Osteoblast (primary cell): Measurements from ENCODE around the gene GALNT3. TPM values are rescaled to one million over a fixed set of nuclear protein-coding genes. Genes with fewer than 3 reads are reported as not detected.

Experiments used
- DNase-seq: peaks from one replicate; pipeline ENCODE4 v3.0.0; 2011; ENCODE audit warnings: low spot score, mixed read lengths; ENCODE audit not compliant: insufficient read length; ENCODE audit errors: missing footprints
- H2AFZ ChIP-seq: 2 replicates; pipeline ENCODE4 v1.6.0; 2011; ENCODE audit warnings: mild to moderate bottlenecking, low read length
- H3K27ac ChIP-seq: 2 replicates; pipeline ENCODE4 v1.5.1; 2011; ENCODE audit warnings: mild to moderate bottlenecking, low read depth, low read length, moderate library complexity
- H3K27me3 ChIP-seq: 2 replicates; pipeline ENCODE4 v1.6.0; 2012; ENCODE audit warnings: mild to moderate bottlenecking, control low read depth, inconsistent platforms, low read length, moderate library complexity; ENCODE audit not compliant: insufficient read depth
- H3K36me3 ChIP-seq: 2 replicates; pipeline ENCODE4 v1.5.1; 2011; ENCODE audit warnings: mild to moderate bottlenecking, low read length, control low read depth, moderate library complexity; ENCODE audit not compliant: insufficient read depth
- H3K4me1 ChIP-seq: 2 replicates; pipeline ENCODE4 v1.5.1; 2011; ENCODE audit warnings: mild to moderate bottlenecking, low read length, control low read depth, moderate library complexity; ENCODE audit not compliant: insufficient read depth
- H3K4me2 ChIP-seq: 2 replicates; pipeline ENCODE4 v1.6.0; 2011; ENCODE audit warnings: mild to moderate bottlenecking, low read length; ENCODE audit not compliant: insufficient read depth
- H3K4me3 ChIP-seq: fragments of 200-600 bp; sonication (generic); 3 replicates; pipeline ENCODE4 v1.5.1; 2012; ENCODE audit warnings: mild to moderate bottlenecking, low read length, inconsistent platforms; ENCODE audit not compliant: insufficient read depth
- H3K79me2 ChIP-seq: 2 replicates; pipeline ENCODE4 v1.6.0; 2012; ENCODE audit warnings: mild to moderate bottlenecking, low read length, control low read depth, inconsistent platforms; ENCODE audit not compliant: insufficient read depth
- H3K9me3 ChIP-seq: 2 replicates; pipeline ENCODE4 v1.5.1; 2011; ENCODE audit warnings: low read depth, low read length, control low read depth
- H4K20me1 ChIP-seq: 2 replicates; pipeline ENCODE4 v1.6.0; 2012; ENCODE audit warnings: mild to moderate bottlenecking, low read length, control low read depth; ENCODE audit not compliant: insufficient read depth
- total RNA-seq: library from RNA; depleted of rRNA; stranded (reverse); fragments of >200 nt; gene quantifications from 2 replicates; pipeline ENCODE4 v1.2.3, GENCODE V29; 2012
- TF ChIP-seq, protein P1 (sequence below): IDR thresholded peaks from 2 replicates; pipeline ENCODE4 v1.5.1; 2011; ENCODE audit warnings: mild to moderate bottlenecking, low read depth, low read length, moderate library complexity; ENCODE audit errors: extremely low read depth

GALNT3 gene
- total RNA-seq, 1 donor = 11.2 TPM

DNA sequence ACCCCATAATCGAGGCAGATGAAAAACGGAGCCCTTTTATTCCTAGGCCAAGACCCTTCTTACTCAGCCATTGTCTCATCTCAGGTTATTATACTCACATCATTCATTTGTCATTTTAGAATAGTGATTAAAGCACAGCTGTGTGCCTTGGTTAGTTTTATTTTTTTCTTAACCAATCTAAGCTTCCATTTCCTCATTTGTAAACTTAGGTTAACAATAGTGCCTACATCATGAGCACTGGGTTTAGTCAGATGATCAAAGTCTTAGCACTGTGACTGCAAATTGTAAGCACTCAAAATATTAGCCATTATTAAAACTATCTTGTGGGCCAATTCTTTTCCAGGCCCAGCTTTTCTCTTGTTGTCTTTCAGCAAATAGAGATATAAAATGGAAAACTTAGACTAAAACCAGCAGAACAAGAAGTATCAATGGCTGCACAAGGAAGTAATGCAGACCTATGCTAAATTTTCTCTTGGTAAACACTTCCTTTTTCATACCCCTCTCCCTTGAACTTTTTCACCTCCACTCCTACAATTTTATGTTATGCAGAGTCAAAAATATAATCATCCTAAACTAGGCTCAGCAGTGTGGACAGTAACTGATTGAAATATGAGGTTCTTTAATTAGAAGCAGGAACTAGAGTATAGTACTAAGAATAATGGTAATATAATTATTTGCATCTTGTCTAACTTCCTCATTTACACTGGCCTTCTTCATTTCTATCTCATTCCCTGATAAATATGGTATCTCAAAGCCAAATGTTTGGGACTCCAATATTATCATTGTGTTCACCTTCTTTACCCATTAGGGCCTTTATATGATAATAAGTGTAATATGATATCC lies 21.5 kb upstream of the GALNT3 start:
- no peak overlapping the region for H3K27ac ChIP-seq
- TF ChIP-seq, protein P1, sequence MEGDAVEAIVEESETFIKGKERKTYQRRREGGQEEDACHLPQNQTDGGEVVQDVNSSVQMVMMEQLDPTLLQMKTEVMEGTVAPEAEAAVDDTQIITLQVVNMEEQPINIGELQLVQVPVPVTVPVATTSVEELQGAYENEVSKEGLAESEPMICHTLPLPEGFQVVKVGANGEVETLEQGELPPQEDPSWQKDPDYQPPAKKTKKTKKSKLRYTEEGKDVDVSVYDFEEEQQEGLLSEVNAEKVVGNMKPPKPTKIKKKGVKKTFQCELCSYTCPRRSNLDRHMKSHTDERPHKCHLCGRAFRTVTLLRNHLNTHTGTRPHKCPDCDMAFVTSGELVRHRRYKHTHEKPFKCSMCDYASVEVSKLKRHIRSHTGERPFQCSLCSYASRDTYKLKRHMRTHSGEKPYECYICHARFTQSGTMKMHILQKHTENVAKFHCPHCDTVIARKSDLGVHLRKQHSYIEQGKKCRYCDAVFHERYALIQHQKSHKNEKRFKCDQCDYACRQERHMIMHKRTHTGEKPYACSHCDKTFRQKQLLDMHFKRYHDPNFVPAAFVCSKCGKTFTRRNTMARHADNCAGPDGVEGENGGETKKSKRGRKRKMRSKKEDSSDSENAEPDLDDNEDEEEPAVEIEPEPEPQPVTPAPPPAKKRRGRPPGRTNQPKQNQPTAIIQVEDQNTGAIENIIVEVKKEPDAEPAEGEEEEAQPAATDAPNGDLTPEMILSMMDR = no peak
- H3K27me3 ChIP-seq = no peaks in the 10 kb centered on the region
- H3K4me1 ChIP-seq = no peaks in the 10 kb centered on the region
- DNase-seq = no peak
- no peak overlapping the region for H3K4me3 ChIP-seq
- no peaks in the 10 kb centered on the region for H3K36me3 ChIP-seq
- H3K9me3 ChIP-seq = no peaks in the 10 kb centered on the region
- no peaks in the 10 kb centered on the region for H3K79me2 ChIP-seq
- no peak overlapping the region for H3K4me2 ChIP-seq
- no peak overlapping the region for H2AFZ ChIP-seq
- H4K20me1 ChIP-seq = no peaks in the 10 kb centered on the region

DNA sequence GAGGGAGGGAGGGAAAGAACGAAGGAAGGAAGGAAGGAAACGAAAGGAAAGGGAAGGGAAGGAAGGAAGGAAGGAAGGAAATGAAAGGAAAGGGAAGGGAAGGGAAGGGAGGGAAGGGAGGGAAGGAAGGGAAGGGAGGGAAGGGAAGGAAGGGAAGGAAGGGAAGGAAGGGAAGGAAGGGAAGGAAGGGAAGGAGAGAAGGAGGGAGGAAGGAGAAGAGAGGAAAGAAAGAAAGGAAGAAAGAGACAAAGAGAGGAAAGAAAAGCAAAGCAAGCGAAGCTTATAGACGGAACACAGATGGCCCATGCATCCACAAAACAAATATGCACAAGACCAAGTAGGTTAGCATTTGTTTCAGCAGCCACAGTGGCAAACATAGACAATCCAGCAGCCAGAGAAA lies 20.4 kb upstream of the GALNT3 start:
- no peaks in the 10 kb centered on the region for H3K36me3 ChIP-seq
- no peak overlapping the region for H2AFZ ChIP-seq
- H3K9me3 ChIP-seq = no peaks in the 10 kb centered on the region
- no peak overlapping the region for H3K27ac ChIP-seq
- H3K27me3 ChIP-seq = no peaks in the 10 kb centered on the region
- no peak overlapping the region for H3K4me3 ChIP-seq
- TF ChIP-seq, protein P1 = no peak
- H3K79me2 ChIP-seq = no peaks in the 10 kb centered on the region
- H3K4me2 ChIP-seq = no peak overlapping the region
- no peak for DNase-seq
- no peaks in the 10 kb centered on the region for H3K4me1 ChIP-seq
- no peaks in the 10 kb centered on the region for H4K20me1 ChIP-seq

DNA sequence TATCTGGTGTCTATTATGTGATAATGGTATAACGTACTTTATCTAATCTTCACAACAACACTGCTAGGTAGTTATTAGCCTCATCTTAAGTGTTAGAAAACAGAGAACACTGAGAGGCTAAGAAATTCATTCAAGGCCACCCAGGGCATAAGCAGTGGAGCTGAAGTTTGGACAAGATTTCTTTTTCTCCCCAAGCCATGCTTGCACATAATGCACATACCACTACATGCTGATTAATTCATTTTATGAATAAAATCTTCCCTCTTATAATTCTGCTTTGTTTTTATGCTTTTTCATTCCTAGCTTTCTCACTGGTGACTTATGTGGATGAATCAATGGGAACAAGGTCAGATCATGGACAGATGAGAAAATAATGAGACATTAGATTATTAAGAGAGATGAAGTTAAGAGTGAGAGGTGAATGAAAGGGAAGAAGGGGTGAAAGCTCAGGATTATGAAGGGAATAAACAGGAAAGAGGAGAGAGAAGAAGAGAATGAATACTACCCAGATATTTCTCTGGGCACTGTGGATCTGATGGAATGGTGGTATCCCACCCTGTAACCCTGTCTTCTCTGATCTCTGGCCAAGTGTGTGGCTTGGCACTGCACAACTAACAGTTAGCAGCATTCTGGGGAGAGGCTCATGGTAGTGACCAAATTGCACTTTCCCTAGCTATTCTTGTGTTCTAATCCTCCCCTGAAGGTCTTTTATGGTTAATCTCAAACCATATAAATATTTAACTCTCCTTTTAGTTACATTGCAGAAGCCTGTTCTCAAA lies 17.7 kb upstream of the GALNT3 start:
- H3K9me3 ChIP-seq = no peaks in the 10 kb centered on the region
- DNase-seq = no peak
- no peak overlapping the region for H3K27ac ChIP-seq
- H3K79me2 ChIP-seq = no peaks in the 10 kb centered on the region
- no peak overlapping the region for H3K4me3 ChIP-seq
- no peaks in the 10 kb centered on the region for H3K36me3 ChIP-seq
- TF ChIP-seq, protein P1 = no peak
- no peaks in the 10 kb centered on the region for H3K27me3 ChIP-seq
- no peaks in the 10 kb centered on the region for H4K20me1 ChIP-seq
- H3K4me2 ChIP-seq = no peak overlapping the region
- no peaks in the 10 kb centered on the region for H3K4me1 ChIP-seq
- no peak overlapping the region for H2AFZ ChIP-seq

DNA sequence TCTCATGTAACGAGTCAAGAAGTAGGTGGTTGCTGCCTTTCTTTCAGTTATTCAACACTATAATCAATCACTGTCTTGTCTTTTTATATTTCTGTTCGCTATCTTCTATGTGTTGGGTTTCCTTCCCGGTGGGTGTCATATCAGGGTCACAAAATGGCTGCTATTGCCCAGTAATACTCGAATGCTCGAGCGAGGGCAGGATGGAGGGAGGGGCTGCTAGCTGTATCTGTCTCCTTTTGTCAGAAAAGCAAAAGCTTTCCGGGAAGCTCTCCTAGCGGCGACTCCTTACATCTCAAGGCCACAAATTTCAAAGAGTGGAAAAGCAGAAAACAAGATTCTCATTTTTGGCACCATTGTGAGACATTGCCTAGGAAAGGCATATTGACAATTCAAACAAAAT lies 16.4 kb upstream of the GALNT3 start:
- Histone ChIP-seq H3K36me3 (no peaks in the 10 kb centered on the region), H2AFZ (no peak overlapping the region), H3K4me3 (no peak overlapping the region), H3K79me2 (no peaks in the 10 kb centered on the region), H3K4me2 (no peak overlapping the region), H3K27me3 (no peaks in the 10 kb centered on the region), H3K27ac (no peak overlapping the region), H3K4me1 (no peaks in the 10 kb centered on the region), H4K20me1 (no peaks in the 10 kb centered on the region), H3K9me3 (no peaks in the 10 kb centered on the region)
- TF ChIP-seq, protein P1 = no peak
- DNase-seq = no peak
